GM21528 (cell line): ENCODE measurements around the gene C4A.
"Not testable (repeated sequence)": the region's sequence is repeated elsewhere in the genome, so short reads cannot be mapped to it uniquely, and the experiment has no call there.

Experiments
- ATAC-seq: cut with Tn5 transposase; IDR thresholded peaks from one replicate; pipeline ENCODE4 v1.9.1; 2021; ENCODE audit warnings: mild to moderate bottlenecking, moderate library complexity; ENCODE audit not compliant: unreplicated experiment, low FRiP score

C4A gene

DNA sequence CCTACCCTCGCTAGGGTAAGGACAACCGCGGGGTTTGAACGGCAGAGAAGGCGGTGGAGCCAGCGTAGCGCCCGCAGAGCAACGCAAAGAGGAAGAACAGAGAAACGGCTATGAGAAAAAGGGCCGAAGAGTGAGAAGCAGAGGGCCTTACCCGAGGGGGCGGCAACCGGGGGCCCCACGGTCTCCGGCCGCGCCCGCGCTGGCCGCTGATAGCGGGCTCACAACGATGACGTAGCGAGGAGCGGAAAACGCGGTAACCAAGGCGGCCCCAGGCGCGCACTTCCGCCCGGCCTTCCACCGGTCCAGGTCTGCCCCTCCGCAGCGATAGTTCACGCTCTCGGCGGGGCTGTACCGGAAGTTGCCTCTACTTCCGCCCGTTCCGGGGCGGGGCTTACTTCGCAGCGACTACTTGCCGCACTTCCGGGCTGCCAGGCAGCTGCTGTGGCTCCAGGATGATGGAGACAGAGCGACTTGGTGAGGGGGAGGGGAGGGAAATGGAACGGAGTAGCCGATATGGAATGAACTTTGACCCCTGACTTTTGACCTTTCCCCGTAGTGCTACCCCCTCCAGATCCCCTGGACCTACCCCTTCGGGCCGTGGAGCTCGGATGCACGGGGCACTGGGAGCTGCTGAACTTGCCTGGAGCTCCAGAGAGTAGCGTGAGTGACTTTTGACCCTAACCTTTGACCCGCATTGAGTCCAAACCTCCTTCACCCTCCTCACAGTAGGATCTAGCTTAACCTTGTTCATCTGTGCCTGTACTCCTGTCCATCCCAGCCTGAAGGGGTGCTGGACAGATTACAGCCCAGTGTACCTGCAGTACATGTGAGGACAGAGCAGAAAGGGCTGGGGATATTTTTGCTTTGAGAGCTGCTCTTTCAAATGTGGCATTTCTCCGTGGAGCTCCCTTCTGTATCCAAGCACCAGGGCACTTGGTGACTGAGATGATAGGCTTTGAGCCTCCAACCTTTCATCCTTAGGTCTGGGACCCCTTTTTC, 22.8 kb upstream of the C4A start, which contains the start of the genes NELFE and SKIC2:
TSS of gene NELFE (minus strand) at position 231 of the 999 bp plus-strand sequence. CDS start 525 bp downstream, outside the sequence.
TSS of gene SKIC2 (plus strand) at position 435 of the 999 bp plus-strand sequence. CDS start at position 453, 18 bp downstream.
- peak; percentile 84 for ATAC-seq

DNA sequence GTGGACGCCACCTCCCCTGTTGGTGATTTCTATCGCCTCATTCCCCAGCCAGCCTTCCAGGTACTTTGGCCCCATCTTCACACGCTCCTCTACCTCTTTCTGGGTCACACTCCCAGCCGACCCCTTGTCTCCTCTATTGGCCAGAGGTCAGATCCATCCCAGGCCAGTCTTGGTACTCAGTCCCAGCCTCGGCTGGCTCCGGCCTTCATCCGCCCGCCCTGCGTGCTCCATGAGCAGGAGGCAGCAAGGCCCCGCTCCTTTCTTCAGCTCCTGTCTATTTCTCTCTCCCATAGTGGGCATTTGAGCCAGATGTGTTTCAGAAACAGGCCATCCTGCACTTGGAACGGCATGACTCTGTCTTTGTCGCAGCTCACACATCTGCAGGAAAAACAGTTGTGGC, 20.2 kb upstream of the C4A start:
- ATAC-seq = no peak

DNA sequence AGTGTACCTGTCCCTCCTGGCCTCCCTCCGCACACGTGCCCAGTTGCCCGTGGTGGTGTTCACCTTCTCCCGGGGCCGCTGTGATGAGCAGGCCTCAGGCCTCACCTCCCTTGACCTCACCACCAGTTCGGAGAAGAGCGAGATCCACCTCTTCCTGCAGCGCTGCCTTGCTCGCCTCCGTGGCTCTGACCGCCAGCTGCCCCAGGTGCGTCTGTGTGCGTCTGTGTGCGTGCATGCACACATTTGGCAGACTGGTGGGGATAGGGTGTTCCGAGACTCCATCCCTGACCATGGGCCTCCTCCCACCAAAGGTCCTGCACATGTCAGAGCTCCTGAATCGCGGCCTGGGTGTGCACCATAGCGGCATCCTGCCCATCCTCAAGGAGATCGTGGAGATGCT, 17.9 kb upstream of the C4A start:
- ATAC-seq = no peak

DNA sequence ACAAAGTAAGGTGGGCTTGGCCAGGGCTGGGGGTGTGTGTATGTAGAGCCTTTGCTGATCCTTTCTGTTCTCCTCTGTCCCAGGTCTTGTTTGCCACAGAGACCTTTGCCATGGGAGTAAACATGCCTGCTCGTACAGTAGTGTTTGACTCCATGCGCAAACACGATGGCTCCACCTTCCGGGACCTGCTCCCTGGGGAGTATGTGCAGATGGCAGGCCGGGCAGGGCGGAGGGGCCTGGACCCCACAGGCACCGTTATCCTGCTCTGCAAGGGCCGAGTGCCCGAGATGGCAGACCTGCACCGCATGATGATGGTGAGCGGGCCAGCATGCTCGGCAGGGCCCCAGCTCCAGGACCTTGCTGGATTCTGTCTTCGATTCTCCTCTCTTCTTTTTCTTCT, 16.2 kb upstream of the C4A start:
- ATAC-seq = no peak

GRCh38 chr6:31966506-31966905, 15.4 kb upstream of the C4A start:
- no peak for ATAC-seq

- ATAC-seq = no peak
These were observed 14.6 kb upstream of the C4A start for GRCh38 chr6:31966997-31967925.

DNA sequence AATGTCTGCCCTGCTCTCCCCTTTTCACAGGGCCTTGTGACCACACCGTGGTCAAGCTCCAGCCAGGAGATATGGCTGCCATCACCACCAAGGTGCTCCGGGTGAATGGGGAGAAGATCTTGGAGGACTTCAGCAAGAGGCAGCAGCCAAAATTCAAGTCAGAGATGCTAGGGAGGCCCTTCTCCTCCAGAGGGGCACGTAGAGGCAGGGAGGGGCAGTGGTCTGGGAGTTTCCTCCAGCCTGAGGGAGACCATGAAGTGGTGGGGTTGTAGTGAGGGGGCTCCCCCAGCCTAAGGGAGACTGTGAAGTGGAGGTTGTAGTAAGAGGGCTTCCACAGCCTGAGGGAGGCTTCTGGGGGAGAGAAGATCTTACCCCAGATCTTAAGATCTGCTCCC, 13.9 kb upstream of the C4A start:
- no peak for ATAC-seq

GRCh38 chr6:31968326-31968725, 13.5 kb upstream of the C4A start:
- no peak for ATAC-seq

GRCh38 chr6:31968791-31969711, 12.8 kb upstream of the C4A start:
- no peak for ATAC-seq

- no peak for ATAC-seq
These were observed 11.9 kb upstream of the C4A start for GRCh38 chr6:31969712-31970603.

DNA sequence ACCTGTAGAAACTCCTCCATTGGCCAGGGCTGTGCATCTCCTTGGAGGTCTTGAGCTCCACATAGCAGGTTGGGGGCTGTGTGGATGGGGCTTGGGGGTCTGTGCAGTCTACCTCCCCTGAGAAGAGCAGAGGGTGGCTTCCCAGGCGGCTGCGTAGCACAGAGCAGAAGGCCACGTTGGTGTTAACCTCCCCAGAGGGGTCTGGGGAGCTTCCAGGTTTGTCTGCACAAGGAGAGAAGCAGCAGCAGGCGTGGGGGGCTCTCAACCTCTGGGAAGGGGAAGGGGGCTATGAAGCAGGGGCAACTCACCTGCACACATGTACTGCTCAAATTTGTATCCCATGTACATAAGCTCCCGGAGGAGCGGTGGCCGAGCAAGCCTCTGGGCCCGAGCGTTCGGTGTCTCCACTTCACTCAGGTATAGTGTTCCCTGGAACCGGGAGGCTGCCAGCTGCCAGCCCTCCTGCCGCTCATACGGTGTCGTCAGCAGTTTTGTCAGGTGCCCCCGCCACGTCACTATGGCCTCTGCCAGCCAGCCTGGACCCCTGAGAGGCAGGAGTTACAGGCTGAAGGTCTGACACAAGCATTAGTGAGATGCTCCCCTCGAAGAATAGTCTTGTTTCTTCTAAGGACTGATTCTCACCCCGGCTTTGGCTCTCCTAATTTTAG, 11.1 kb upstream of the C4A start:
- no peak for ATAC-seq

DNA sequence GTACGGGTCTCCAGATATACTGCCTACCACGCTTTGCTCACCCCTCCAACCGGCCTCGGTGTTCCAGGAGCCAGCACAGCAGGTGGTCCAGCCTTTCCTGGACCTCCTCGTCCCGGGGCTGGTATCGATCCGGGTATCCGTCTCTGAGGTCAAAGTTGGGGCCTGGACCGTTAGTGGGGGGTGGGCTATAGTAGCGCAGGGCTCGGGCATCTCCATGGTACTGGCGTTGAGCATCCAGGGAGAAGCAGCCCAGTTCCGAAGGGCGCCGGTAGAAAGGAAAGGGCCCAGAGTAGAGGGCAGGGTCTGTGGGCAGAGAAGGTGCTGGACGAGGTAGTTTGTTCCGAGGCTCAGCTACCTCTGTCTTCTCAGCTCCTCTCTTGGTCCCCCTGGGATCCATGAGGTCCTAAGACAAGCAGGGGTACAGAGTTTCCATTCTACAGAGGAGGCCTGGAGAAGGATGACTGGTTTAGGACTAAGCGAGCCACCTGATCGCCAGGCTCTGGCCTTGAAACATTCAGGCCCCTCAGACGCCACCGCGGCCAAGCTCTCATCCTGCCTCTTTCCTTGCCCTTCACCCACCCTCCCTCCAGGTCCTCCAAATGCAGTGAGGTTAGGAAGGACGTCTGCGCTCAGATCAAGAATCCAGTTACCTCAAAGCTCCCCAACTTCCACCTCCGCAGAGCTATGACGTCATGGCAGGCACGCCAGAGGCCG, 10.4 kb upstream of the C4A start:
- no peak for ATAC-seq

DNA sequence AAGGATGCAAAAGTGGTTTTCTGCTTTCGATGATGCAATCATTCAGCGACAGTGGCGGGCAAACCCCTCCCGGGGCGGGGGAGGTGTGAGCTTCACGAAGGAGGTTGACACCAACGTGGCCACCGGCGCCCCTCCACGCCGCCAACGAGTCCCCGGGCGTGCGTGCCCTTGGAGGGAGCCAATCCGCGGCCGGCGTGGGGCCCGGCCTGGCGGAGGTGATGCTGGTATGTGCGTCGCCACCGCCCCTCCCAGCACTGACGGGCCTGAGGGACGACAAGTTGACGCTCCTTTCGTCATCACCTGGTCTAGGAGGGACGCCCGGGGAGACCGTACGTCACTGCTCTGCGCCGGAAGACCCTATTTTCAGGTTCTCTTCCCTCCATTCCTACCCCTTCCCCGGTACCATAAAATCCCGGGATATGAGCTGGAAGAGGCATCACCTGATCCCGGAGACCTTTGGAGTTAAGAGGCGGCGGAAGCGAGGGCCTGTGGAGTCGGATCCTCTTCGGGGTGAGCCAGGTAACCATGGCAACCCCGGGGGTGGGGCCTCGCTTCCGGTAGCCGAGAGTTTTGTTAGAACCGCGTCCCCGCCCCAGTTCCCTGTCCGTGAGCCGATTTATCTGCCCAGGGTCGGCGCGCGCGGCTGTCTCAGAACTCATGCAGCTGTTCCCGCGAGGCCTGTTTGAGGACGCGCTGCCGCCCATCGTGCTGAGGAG, 9.7 kb upstream of the C4A start, which contains the start of gene DXO:
TSS of gene DXO (minus strand) at position 146 of the 716 bp plus-strand sequence. CDS start 463 bp downstream, outside the sequence.
- peak; percentile 80 for ATAC-seq

DNA sequence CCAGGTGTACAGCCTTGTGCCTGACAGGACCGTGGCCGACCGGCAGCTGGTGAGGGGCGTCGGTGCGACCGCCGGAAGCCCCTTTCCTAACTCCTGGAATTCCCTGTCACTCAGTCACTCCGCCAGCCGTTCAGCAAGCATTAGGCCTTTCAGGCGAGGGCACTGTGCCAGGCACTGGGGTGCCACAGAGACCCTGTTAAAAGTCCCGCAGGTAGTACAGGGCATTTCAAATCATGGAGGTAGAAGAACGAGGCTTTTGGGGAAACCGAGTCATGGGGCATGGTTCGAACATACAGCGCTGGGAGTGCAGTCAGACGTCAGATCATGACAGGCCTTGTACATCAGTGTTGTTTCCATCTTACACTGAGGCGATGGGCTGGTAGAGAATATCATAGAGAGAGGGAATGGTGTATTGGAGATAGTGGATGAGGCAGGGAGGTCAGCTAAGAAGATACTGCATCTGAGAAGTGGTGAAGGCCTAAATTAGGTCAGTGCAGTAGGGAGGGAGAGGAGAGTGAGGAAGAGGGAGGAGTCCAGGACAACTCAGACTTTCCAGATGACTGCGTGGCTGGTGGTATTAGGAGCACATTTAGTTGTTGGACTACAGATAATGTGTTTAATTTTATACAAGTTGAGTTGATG, 9.0 kb upstream of the C4A start:
- peak; percentile 2 for ATAC-seq

- ATAC-seq = not testable (repeated sequence)
These were observed 5.8 kb upstream of the C4A start for GRCh38 chr6:31976065-31976464.

- no peak for ATAC-seq
These were observed 3.9 kb upstream of the C4A start for GRCh38 chr6:31977816-31978431.
